ENCODE results near the gene ZNF385B.

Gene ZNF385B

DNA sequence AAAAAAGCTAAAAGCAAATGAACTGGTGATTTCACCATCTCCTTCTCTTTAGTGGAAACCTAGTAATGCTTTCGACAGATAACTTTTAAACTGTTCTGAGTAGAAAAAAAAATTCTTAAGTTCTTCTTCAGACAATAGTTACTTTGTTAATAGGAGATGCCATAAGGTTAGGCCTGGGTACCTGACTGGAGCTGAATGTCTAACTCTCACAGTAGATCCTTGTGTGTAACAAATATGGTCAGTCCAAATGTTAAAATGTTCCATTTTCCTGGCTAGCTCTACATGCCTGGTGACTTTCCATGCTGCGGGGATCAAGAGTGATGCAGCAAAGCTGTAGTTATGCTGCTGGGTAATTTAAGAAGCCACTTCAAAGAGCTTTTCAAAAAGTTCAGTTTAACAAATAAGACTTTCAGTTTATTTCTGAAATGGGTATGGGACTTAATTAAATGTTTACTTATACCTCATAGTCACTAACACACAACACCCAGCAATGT lies 332.8 kb downstream of the ZNF385B start:
- no peak overlapping the region for H3K4me3 ChIP-seq (ENCODE audit: low read length)
- TF ChIP-seq EZH2 (optimal IDR thresholded peaks at IDR 0.05; ENCODE audit: low read depth, low read length) (no peak), EZH2phosphoT487 (IDR thresholded peaks at IDR 0.05; ENCODE audit: low read length) (no peak)
- TF ChIP-seq, protein P1, sequence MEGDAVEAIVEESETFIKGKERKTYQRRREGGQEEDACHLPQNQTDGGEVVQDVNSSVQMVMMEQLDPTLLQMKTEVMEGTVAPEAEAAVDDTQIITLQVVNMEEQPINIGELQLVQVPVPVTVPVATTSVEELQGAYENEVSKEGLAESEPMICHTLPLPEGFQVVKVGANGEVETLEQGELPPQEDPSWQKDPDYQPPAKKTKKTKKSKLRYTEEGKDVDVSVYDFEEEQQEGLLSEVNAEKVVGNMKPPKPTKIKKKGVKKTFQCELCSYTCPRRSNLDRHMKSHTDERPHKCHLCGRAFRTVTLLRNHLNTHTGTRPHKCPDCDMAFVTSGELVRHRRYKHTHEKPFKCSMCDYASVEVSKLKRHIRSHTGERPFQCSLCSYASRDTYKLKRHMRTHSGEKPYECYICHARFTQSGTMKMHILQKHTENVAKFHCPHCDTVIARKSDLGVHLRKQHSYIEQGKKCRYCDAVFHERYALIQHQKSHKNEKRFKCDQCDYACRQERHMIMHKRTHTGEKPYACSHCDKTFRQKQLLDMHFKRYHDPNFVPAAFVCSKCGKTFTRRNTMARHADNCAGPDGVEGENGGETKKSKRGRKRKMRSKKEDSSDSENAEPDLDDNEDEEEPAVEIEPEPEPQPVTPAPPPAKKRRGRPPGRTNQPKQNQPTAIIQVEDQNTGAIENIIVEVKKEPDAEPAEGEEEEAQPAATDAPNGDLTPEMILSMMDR (IDR thresholded peaks at IDR 0.05; ENCODE audit: low read length) = no peak
- no peaks in the 10 kb centered on the region for H3K79me2 ChIP-seq (ENCODE audit: low read length)
- H3K36me3 ChIP-seq (replicated peaks; ENCODE audit: insufficient read depth, low read length) = no peaks in the 10 kb centered on the region
- H4K20me1 ChIP-seq (ENCODE audit: insufficient read depth, low read length) = no peaks in the 10 kb centered on the region
- H3K9ac ChIP-seq (ENCODE audit: low read length) = no peak overlapping the region
- no peaks in the 10 kb centered on the region for H3F3A ChIP-seq (ENCODE audit: insufficient read depth, low read length)
- no peak overlapping the region for H3K4me2 ChIP-seq (ENCODE audit: low read depth, low read length)
- no peaks in the 10 kb centered on the region for H3K9me2 ChIP-seq (replicated peaks; ENCODE audit: insufficient read depth, low read length)
- no peak overlapping the region for H3K27ac ChIP-seq (ENCODE audit: low read length)
- no peaks in the 10 kb centered on the region for H3K9me3 ChIP-seq (replicated peaks; ENCODE audit: insufficient read depth, low read length)
- no peaks in the 10 kb centered on the region for H3K4me1 ChIP-seq (ENCODE audit: low read length)
- no peaks in the 10 kb centered on the region for H3K27me3 ChIP-seq (replicated peaks; ENCODE audit: insufficient read depth, low read length)
- DNase-seq = no peak
- no peak overlapping the region for H2AFZ ChIP-seq (ENCODE audit: low read length)

GRCh38 chr2:179525340-179525739 lies 336.1 kb downstream of the ZNF385B start:
- Histone ChIP-seq H3K4me1 (ENCODE audit: low read length) (no peaks in the 10 kb centered on the region), H3K36me3 (replicated peaks; ENCODE audit: insufficient read depth, low read length) (no peaks in the 10 kb centered on the region), H3K27me3 (replicated peaks; ENCODE audit: insufficient read depth, low read length) (no peaks in the 10 kb centered on the region), H3F3A (ENCODE audit: insufficient read depth, low read length) (no peaks in the 10 kb centered on the region), H3K4me3 (ENCODE audit: low read length) (no peak overlapping the region), H3K4me2 (ENCODE audit: low read depth, low read length) (no peak overlapping the region), H3K9ac (ENCODE audit: low read length) (no peak overlapping the region), H3K9me2 (replicated peaks; ENCODE audit: insufficient read depth, low read length) (no peaks in the 10 kb centered on the region), H3K79me2 (ENCODE audit: low read length) (no peaks in the 10 kb centered on the region), H3K9me3 (replicated peaks; ENCODE audit: insufficient read depth, low read length) (no peaks in the 10 kb centered on the region), H4K20me1 (ENCODE audit: insufficient read depth, low read length) (no peaks in the 10 kb centered on the region), H3K27ac (ENCODE audit: low read length) (no peak overlapping the region), H2AFZ (ENCODE audit: low read length) (no peak overlapping the region)
- DNase-seq = no peak
- TF ChIP-seq, protein P1 (IDR thresholded peaks at IDR 0.05; ENCODE audit: low read length) = no peak
- TF ChIP-seq EZH2 (optimal IDR thresholded peaks at IDR 0.05; ENCODE audit: low read depth, low read length) (no peak), EZH2phosphoT487 (IDR thresholded peaks at IDR 0.05; ENCODE audit: low read length) (no peak)

DNA sequence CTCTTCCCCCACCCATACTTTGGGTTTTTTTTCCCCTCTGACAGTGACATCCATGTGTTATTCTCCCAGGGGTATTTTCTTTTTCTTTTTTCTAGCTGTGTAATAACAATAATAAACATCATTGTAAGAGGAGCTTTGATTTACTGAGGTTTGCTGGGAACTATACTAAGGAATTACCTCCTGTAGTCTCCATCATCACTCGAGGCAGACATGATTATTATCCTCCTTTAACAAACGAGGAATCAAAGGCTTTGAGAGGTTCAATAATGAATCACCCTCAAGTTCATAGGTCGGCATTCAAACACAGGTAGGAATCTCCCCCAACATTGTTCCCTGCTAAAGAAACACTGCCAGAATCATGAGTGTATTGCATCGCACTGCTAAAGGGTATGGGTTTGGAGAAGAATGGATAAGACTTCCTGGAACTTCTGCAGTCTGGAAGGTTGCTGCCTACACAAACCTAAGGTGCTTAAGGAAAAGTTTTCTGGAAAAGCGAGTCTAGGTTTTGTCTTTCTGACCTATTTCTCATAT lies 336.5 kb downstream of the ZNF385B start:
- Histone ChIP-seq H3K9me2 (replicated peaks; ENCODE audit: insufficient read depth, low read length) (no peaks in the 10 kb centered on the region), H3K36me3 (replicated peaks; ENCODE audit: insufficient read depth, low read length) (no peaks in the 10 kb centered on the region), H3K27me3 (replicated peaks; ENCODE audit: insufficient read depth, low read length) (no peaks in the 10 kb centered on the region), H3K4me1 (ENCODE audit: low read length) (no peaks in the 10 kb centered on the region), H4K20me1 (ENCODE audit: insufficient read depth, low read length) (no peaks in the 10 kb centered on the region), H3K9me3 (replicated peaks; ENCODE audit: insufficient read depth, low read length) (no peaks in the 10 kb centered on the region), H2AFZ (ENCODE audit: low read length) (no peak overlapping the region), H3K9ac (ENCODE audit: low read length) (no peak overlapping the region), H3K27ac (ENCODE audit: low read length) (no peak overlapping the region), H3F3A (ENCODE audit: insufficient read depth, low read length) (no peaks in the 10 kb centered on the region), H3K4me3 (ENCODE audit: low read length) (no peak overlapping the region), H3K79me2 (ENCODE audit: low read length) (no peaks in the 10 kb centered on the region), H3K4me2 (ENCODE audit: low read depth, low read length) (no peak overlapping the region)
- no peak for DNase-seq
- no peak for TF ChIP-seq EZH2 (optimal IDR thresholded peaks at IDR 0.05; ENCODE audit: low read depth, low read length)
- TF ChIP-seq, protein P1 (IDR thresholded peaks at IDR 0.05; ENCODE audit: low read length) = no peak
- TF ChIP-seq EZH2phosphoT487 (IDR thresholded peaks at IDR 0.05; ENCODE audit: low read length) = no peak

Measured in MM.1S (cell line).